Central memory CD4-positive, alpha-beta T cell (primary cell): ENCODE measurements around the gene SDHAF3.
"Not testable (repeated sequence)": the region's sequence is repeated elsewhere in the genome, so short reads cannot be mapped to it uniquely, and the experiment has no call there.

Source experiments
- DNase-seq: peaks from one replicate; pipeline ENCODE4 v3.0.0; 2022

SDHAF3 gene

DNA sequence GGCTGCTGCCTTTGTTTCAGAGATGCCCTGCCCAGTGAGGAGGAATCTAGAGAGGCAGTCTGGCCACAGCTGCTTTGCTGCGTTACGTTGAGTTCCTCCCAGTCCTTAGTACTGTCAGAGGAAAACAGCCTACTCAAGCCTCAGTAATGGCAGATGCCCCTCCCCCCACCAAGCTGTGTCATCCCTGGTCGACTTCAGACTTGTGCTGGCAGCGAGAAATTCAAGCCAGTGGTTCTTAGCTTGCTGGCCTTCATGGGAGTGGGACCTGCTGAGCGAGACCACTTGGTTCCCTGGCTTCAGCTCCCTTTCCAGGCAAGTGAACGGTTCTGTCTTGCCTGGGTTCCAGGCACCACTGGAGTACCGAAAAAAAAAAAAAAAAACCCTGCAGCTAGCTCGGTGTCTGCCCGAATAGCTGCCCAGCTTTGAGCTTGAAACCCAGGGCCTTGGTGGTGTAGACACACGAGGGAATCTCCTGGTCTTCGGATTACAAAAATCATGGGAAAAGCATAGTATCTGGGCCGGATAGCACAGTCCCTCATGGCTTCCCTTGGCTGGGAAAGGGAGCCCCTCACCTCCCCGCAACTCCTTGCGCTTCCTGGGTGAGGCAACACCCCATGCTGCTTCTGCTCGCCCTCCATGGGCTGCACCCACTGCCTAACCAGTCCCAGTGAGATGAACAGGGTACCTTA lies 9.1 kb downstream of the SDHAF3 start:
- no peak for DNase-seq

- no peak for DNase-seq
Measured at GRCh38 chr7:97128736-97129135, 11.2 kb downstream of the SDHAF3 start.

GRCh38 chr7:97130417-97131139 lies 13.1 kb downstream of the SDHAF3 start:
- no peak for DNase-seq

- DNase-seq: no peak
Measured at GRCh38 chr7:97133159-97133558, 15.7 kb downstream of the SDHAF3 start.

DNA sequence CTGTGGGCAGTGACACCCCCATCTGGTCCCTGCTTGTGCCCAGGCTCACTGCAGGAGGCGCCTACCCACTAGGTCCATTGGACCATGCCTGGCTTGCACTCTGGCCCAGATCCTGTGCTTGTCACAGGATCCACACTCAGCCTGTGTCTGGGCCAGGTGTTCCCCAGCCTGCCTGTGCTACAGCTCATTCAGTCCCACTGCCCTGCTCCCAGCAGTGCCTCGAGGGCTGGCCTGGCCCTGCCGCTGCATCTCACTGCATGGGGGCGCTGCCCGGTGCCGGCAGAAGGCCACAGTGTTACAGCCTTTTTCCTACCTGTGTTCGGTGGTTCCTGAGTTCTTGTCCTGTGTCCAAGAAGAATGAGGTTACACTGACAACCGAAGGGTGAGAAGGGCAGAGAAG lies 21.3 kb downstream of the SDHAF3 start:
- DNase-seq: no peak

DNA sequence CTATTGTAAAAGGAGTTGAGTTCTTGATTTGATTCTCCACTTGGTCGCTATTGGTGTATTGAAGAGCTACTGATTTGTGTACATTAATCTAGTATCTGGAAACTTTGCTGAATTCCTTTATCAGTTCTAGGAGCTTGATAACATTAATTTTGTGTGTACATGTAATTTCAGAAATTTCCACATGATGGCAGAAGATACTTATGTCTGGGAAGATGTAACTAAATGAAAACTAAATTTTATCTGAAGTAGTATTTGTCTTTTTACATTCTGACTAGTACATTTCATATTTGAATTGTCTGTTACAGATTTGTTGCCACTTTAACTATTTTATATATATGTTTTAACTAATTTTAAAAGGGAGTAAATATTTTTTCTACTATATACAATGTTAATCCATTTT lies 27.6 kb downstream of the SDHAF3 start:
- DNase-seq: peak; percentile 2

- no peak for DNase-seq
Measured at GRCh38 chr7:97149843-97150242, 32.3 kb downstream of the SDHAF3 start.

DNA sequence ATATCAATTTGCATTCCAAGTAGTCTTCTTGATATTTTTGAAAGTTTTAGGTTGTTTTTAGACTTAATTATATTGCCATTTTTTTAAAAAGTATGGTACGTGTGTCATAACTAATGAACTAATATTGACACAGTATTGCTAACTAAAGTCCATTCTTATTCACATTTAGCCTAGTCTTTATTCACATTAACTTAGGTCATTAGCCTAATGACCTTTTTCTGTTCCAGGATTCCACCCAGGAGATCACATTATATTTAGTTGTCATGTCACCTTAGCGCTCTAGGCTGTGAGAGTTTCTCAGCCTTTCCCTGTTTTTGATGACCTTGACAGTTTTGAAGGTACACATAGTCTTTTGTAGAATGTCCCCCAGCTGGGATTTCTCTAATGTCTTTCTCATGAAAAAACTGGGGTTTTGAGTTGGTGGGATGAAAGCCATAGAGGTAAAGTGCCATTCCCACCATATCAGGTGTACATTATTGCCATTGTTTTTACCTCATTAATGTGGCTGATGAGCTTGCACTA lies 38.5 kb downstream of the SDHAF3 start:
- no peak for DNase-seq

GRCh38 chr7:97159984-97160383 lies 42.5 kb downstream of the SDHAF3 start:
- not testable (repeated sequence) for DNase-seq

DNA sequence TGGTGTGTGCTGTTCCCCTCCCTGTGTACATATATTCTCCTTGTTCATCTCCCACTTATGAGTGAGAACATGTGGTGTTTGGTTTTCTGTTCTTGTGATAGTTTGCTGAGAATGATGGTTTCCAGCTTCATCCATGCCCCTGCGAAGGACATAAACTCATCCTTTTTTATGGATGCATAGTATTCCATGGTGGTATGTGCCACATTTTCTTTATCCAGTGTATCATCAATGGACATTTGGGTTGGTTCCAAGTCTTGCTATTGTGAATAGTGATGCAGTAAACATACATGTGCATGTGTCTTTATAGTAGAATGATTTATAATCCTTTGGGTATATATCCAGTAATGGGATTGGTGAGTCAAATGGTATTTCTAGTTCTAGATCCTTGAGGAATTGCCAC lies 44.1 kb downstream of the SDHAF3 start:
- DNase-seq: not testable (repeated sequence)

DNA sequence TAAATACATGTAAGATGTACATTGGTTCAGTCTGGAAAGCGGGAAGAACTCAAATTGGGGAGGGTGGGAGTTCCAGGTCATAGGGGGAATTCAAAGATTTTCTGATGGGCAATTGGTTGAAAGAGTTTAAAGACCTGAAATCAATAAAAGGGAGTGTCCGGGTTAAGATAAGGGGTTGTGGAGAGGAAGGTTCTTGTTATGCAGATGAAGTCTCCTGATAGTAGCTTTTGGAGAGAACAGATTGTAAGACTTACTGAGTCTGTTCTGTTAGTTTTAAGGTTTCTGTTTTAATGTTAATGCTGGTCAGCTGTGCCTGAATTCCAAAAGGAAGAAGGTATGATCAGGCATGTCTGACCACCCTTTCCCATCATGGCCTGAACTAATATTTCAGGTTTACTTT lies 48.8 kb downstream of the SDHAF3 start:
- DNase-seq: no peak

- DNase-seq: no peak
Measured at GRCh38 chr7:97167176-97167575, 49.7 kb downstream of the SDHAF3 start.

DNA sequence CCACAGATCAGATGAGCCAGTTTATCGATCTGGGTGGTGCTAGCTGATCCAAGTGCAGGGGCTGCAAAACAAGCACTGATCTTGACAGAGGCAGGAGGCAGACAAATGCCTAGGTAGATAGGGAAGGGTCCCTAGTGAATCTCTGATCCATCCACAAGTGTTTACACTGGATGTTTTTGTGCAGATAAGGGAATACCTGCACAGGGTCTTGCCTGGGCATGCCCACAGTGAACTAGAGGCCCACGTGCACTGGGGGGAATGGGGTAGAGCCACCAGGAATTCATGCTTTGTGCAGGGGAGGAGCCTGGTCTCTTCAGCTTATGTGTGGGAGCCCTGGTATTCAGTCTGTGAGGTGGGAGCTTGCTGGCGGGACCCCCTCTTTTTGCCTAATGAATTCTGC lies 50.3 kb downstream of the SDHAF3 start:
- DNase-seq: no peak

DNA sequence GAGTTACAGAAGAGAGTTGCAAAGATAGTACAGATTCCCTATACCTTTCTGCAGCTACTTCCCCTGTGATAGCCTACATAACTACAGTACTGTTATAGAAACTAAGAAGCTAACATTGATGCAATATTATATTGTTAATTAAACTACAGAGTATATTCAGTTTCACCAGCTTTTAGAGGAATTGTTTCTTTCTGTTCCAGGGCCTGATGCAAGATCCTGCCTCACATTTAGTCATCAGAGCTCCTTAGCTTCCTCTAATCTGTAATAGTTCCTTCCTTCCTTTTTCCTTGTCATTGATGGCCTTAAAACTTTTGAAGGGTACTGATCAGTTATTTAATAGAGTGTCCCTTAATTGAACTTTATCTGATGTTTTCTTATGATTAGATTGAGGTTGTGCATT lies 56.8 kb downstream of the SDHAF3 start:
- no peak for DNase-seq

- DNase-seq: peak; percentile 38
Measured at GRCh38 chr7:97179454-97180104, 62.1 kb downstream of the SDHAF3 start.

- no peak for DNase-seq
Measured at GRCh38 chr7:97187067-97187466, 69.6 kb downstream of the SDHAF3 start.

DNA sequence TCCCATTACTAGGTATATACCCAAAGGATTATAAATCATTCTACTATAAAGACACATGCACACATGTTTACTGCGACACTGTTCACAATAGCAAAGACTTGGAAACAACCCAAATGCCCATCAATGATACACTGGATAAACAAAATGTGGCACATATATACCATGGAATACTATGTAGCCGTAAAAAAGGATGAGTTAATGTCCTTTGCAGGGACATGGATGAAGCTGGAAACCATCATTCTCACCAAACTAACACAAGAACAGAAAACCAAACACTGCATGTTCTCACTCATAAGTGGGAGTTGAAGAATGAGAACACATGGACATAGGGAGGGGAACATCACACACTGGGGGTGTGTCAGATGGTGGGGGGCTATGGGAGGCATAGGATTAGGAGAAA lies 78.7 kb downstream of the SDHAF3 start:
- DNase-seq: not testable (repeated sequence)

GRCh38 chr7:97198596-97198995 lies 81.1 kb downstream of the SDHAF3 start:
- no peak for DNase-seq

DNA sequence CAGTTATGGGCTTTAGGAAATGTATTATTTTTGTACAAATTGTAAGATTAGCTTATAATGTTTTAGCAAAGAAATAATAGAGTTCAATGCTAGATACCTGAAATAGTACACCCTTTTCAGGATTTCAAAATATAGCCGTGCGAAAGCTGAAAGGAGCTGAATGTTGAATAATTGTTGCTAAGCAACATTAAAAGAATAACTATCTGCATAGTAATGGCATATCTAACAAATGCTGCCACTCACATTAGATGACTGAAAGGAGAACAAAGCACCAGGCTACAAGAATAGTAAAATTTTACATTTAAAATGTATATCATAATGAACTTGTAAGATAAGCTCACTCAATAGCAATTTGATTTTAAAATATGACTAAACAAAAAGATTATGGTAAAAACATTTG lies 82.5 kb downstream of the SDHAF3 start:
- DNase-seq: no peak

DNA sequence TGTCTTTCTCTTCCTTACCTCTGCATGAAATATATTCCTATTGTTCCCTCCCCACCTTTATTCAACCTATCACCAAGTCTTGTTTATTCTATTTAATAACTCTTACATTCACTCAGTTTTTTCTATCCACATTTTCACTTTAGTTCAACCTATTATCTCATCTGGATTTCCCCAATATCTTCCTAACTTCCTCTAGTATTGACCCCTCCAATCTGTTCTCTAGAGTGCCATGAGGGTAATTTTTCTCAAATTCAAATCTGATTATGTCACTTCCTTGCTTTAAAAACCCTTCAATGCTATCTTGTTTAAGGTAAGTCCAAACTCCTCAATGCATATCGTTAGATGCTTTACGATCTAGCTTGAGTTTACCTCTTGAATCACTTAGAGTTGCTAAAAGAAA lies 86.5 kb downstream of the SDHAF3 start:
- DNase-seq: no peak

GRCh38 chr7:97204821-97205220 lies 87.3 kb downstream of the SDHAF3 start:
- DNase-seq: no peak

DNA sequence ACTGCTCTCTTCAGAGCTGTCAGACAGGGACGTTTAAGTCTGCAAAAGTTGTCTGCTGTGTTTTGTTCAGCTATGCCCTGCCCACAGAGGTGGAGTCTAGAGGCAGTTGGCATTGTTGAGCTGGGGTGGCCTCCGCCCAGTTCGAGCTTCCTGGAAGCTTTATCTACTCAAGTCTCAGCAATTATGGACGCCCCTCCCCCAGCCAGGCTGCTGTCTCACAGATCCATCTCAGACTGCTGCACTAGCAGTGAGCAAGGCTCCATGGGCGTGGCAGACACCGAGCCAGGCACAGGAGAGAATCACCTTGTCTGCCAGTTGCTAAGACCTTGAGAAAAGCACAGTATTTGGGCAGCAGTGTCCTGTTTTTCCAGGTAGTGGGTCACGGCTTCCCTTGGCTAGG lies 98.1 kb downstream of the SDHAF3 start:
- DNase-seq: no peak

GRCh38 chr7:97218767-97219166 lies 101.3 kb downstream of the SDHAF3 start:
- no peak for DNase-seq

DNA sequence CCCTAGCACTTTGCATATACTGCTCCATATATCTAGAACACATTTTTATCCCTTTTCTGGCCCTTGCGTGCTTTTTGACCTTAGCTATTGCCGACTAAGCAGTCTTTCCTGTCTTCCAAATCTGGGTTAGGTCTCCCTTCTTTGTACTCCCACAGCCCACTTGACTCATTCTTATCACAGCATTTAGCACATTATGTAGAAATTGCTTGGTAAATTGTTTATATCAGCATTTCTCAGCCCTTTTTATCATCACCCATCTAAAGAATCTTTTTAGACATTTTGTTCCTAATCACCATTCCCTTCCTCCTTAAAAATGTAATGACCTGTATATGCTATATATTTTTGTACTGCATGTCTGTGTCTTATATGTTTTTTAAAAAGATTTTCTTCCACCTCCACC lies 101.7 kb downstream of the SDHAF3 start:
- DNase-seq: no peak
